Measurements from ENCODE around the gene RTN4R.

RTN4R gene

DNA sequence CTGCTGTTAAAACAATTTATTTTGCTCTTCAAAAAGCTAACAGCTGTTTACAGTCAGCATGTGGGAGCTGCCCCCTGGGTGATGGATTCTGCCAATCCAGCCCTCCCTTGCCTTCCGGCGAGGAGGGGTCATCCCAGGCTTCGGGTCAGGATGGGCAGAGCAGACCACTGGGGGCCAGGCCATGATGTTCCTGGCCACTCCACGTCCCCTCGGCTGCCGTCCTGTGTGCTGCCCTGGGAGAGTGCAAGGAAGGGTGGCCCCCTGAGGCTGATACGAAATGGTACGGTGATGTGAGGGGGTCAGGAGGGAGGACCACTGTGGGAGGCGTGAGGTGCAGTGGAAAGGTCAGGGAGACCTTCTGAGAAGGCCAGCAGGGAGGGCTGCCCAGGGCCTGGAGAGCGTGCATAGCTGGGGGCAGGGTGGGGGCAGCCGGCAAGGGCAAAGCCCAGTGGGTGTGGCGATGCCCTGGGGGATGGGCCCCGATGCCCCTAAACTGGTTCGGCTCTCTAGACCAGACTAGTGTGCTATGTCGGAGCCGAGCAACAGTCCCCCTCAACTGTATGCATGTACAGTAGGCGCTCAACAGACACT is 41.3 kb downstream of the RTN4R start:
- DNase-seq, result no peak

GRCh38 chr22:20226077-20226716 is 41.9 kb downstream of the RTN4R start:
- DNase-seq, result no peak

- DNase-seq, result no peak
Measured at GRCh38 chr22:20225693-20225966, 42.5 kb downstream of the RTN4R start.

DNA sequence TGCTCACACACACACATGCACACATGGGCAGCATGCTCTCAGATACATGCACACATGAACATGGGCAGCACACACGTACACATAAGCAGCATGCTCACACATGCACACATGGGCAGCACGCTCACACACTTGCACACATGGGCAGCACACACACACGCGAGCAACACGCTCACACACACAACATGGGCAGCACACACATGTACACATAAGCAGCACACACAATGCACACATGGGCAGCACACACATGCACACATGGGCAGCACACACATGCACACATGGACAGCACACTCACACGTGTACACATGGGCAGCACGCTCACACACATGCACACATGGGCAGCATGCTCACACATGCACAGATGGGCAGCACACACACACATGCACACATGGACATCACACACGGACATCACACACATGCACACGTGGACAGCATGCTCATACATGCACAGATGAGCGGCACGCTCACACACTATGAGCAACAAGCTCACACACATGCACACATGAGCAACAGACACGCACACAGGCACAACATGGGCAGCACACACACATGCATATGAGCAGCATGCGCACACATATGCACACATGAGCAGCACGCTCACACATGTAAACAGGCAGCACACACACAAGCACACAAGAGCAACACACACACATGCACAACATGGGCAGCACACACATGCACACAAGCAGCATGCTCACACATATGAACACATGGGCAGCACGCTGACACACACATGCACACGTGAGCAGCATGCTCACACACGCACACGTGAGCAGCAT is 43.0 kb downstream of the RTN4R start:
- no peak for DNase-seq

DNA sequence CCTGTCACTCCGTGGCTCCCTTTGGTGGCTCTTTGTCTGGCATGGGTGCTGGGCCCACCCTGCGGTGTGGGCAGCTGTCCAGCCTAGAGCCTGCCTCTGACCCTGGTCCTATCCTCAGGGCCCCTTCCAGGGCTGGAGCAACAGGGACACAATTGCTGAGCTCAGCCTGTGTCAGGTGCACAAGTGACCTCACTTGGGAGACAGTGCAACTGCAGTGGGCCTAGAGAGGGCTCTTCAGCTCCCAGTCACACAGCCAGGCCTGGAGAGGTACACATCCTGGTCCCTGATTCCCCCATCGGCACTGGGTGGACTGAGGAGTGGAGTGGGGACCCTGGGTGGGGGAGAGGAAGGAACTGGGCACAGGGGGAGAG is 43.9 kb downstream of the RTN4R start:
- DNase-seq, result no peak

DNA sequence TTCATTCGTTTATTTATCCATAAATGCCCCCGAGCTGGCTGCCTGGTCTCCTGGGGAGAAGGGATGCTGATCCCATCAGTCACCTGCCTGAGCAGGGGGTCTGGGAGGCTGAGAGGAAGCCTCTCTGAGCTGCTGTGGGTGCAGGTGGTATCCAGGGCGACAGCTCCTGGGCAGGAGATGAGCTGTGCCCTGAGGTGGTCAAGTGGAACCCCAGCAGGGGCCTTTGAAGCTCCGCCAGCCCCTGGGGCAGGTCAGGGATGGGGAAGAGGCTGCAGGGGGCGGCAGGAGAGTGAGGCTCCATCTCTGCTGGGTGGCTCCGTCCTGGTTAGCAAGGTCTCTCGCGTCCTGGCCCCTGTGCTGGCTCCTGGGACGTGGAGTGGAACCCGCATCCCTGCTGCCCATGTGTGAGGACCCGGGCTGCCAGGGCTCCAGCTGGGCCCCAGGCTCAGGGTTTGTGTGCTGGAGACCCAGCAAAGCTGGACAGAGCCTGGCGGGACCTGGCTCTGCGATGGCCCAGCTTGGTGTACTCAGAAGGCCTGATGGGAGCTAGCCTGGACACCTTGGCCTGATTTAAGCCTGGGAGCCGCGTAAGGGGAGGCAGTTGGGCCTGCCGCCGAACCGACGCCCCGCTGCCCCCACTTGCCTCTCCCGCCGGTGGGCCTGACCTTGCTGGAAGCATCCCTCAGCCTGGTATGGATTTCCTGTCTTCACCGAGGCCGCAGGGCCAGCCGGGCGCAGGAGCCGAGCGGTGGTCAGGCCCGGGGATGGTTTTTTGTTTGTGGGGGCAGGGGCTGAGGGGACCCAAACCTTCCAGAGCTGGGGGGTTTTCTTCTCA is 44.5 kb downstream of the RTN4R start:
- DNase-seq, result no peak

GRCh38 chr22:20222764-20223420 is 45.2 kb downstream of the RTN4R start:
- no peak for DNase-seq

DNA sequence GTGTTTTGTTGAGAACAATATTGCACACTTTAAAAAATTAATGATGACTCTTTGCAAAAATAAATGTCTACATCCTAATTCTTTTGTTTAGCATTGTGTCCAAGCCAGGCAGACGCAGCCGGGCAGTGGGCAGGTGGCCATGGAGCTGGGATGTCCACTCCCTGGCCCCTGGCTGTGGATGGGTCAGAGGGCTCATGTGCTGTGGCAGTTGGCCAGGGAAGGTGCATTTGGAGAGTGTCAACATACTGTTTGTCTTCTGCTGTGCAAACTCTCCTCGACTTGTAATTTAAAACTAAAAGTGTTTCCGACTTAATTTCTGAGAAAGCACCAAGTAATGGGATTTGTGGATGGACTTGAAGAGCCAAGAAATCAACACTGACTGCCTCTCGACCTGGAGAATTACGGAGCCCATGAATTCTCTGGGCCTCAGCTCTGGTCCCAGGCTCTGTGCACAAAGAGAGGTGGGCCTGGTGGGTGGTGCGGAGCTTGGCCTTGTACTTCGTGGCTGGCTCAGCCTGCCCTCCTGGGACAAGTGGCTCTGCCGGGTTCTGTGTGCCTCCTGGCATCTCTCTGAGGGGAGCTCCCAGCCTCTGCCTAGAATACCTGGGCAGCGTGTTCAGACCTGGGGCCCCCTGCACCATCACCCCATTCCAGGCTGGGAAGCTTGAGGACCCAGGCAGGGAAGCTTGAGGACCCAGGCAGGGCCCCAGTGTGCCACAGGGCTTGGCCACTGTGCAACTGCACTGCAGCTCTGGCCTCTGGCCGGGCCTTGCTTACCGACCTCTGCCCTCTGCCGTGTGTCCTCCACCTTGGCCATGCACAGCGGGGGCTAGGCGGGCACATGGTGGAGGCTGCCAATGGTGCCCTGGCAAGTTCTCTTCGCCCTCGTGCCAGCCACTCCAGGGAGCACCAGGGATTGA is 46.4 kb downstream of the RTN4R start:
- no peak for DNase-seq

DNA sequence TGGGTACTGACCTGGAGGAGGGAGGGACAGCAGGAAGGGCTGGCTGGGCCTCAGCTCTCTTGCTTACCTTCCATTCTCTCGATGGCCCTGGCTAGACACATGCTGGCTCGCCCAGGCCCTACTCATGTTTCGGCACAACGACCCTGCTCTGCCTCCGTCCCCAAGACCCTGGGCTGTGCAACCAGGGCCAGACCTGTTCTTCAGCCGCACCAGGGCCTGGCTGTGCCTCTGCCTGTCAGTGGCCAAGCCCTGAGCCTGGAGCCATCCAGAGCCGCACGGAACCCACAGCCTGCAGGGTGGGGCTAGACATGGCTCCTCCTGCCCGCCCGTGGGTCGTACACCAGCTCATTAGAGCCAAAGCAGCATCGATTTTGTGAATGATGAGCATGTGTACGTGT is 47.5 kb downstream of the RTN4R start:
- DNase-seq, result no peak

GRCh38 chr22:20219667-20220628 is 48.2 kb downstream of the RTN4R start:
- DNase-seq, result no peak

GRCh38 chr22:20218987-20219386 is 49.1 kb downstream of the RTN4R start:
- DNase-seq, result no peak

- no peak for DNase-seq
Measured at GRCh38 chr22:20218326-20218872, 49.7 kb downstream of the RTN4R start.

GRCh38 chr22:20217563-20217962 is 50.6 kb downstream of the RTN4R start:
- DNase-seq, result no peak

GRCh38 chr22:20216863-20217499 is 51.1 kb downstream of the RTN4R start:
- no peak for DNase-seq

- DNase-seq, result no peak
Measured at GRCh38 chr22:20215742-20216141, 52.4 kb downstream of the RTN4R start.

- no peak for DNase-seq
Measured at GRCh38 chr22:20214853-20215252, 53.3 kb downstream of the RTN4R start.

DNA sequence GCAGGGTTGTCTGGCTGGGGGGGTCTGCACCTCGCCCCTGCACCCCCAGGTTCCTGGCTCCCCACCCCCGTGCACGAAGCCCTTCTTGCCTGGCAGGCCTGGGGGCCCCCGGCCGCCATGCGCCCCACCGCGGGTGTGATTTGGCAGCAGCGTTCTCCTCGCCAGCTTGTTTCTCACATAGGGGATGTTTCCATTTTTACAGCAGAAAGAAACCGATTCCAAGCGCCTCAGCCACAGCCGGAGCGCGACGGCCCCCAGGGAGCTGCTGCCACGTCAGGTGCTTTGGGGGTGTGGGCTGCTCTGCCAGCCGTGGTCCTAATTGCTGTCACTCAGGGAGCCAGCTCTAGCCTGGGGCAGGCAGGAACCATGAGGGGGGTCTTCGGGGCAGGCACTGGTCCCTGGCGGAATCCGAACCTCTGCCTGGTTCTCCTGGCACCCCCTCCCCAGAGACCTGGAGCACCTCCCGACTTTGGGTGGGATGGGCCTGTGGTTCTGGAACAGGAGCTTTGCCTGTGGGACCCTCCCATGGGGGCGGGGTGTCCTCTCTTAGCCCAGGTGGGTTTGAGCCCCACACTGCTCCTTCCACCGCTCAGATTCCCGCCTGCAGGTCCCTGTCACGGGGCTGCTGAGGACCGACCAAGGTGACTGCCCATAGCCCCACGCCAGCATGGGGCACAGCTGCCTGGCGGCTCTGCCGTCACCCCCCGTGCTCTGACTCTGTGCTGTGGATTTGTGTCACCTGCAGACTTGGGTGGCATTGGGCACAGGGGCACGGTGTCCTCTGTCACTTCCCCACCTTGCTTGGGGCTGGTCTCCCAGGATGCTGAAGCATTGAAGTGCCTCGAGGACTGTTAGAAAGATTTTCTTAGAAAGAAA is 54.0 kb downstream of the RTN4R start:
- DNase-seq, result no peak

DNA sequence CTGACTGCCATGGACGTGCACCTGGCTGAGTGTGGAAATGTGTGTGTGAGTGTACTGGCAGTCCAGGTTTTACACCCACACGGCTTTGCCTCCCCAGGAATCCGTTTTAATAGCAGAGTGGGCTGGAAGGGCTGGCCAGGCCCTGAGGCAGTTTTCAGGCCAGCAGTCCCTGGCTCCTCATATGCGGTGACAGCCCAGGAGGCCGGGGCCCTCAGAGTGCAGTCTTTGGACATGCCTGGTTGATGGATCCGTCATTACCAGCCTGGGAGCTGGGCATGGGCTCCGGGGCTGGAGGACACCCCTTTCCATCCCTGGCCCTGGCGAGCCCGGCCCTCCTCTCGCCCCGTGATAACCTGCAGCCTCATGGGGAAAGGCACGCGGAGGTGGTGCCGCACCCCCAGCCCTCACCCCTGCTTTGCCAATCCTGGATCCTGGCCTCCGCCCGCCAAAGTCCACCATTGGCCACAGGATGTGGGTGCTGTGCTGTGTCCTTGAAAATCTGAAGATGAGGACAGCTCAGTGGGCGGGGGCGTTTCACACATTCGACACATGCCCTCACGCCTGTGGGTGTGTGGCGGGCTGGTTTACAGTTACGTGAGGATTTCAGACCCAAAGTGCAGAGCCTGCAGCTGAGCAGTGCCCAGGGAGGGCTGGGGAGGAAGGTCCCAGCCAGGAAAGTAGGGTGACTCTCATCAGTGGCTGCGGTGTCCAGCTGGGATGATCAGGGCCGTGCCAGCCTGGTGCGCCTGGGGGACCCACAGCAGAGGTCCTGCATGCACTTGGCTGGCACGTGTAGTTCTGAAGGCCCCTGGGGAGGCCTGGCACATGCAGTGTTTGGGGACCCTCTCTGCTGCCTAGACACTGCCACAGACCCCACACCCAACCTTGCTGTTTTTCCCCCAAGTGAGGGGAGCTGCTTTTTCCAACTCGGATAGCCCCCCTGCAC is 55.1 kb downstream of the RTN4R start:
- DNase-seq, result no peak

Data from fibroblast of upper back skin (primary cell).